Heart left ventricle (tissue), 13 donors: Measurements from ENCODE around the gene MTHFR.
A peak's percentile ranks its signal among the peaks of the same experiment; 100 is the strongest.

ENCODE experiments used
- POLR2A ChIP-seq, 2 donors: fragments of 450-650 bp; IDR thresholded peaks; one replicate each; pipeline ENCODE4 v1.6.1; 2017; ENCODE audit warnings: antibody characterized with exemption in 2 of 2, mild to moderate bottlenecking in 2 of 2, moderate library complexity in 2 of 2
- TF ChIP-seq, protein P1 (sequence below), 12 donors: fragments of 200-600 bp; sonication (generic) in 4 of 12; IDR thresholded peaks; one replicate each; pipeline versions ENCODE4 v1.5.0 to v1.8.0; 2018 to 2022; ENCODE audit warnings: antibody characterized with exemption in 12 of 12, mild to moderate bottlenecking in 5 of 12
- donor health status: ischemic (EF 13 %, LVEDD 7.1; RV severe dilation, severe dysfunction).
- donor health status: DM: no; HTN: yes; CAD: no.
- donor health status: DM: no; HTN: no; CAD: no.
- donor health status: ischemic (EF 25% LVEDD 6.9; RV normal size, moderate dysfunction).
- donor health status: ischemic (EF 25% LVEDD 5.7; RV mildly dilated, moderate dysfunction).
- donor health status: ischemic (EF 35%, LVEDD 5.7; RV mildly dilated, moderate dysfunction).
- donor health status: nonischemic (EF 11% LVEDD 7.7; RV severe dilation, severe dysfunction).
- donor health status: DM: yes; HTN: yes; CAD: no.
- donor health status: PGD.
- donor health status: ischemic (EF 29% LVEDD 5.4; RV normal size, mild dysfunction).
- donor health status: nonischemic (EF 23%, LVEDD 6.1; RV moderate dilation, normal function).

DNA sequence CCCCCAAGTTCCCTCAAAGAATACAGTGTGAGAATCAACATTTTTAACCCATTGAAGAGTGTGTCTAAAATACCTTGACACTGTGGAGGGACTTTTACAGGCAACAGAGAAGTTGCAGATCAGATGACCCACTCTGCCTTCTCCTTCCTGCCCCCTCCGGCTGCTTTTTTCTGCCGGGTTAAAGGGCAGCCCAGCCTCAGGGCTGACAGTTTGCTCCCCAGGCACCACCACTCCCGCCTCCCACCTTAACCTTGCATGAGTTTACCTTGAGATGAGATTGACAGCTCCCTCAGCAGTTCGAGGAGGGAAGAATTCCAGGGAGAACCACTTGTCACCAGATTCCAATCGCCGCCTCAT lies 3.2 kb downstream of the MTHFR start:
- TF ChIP-seq, protein P1, sequence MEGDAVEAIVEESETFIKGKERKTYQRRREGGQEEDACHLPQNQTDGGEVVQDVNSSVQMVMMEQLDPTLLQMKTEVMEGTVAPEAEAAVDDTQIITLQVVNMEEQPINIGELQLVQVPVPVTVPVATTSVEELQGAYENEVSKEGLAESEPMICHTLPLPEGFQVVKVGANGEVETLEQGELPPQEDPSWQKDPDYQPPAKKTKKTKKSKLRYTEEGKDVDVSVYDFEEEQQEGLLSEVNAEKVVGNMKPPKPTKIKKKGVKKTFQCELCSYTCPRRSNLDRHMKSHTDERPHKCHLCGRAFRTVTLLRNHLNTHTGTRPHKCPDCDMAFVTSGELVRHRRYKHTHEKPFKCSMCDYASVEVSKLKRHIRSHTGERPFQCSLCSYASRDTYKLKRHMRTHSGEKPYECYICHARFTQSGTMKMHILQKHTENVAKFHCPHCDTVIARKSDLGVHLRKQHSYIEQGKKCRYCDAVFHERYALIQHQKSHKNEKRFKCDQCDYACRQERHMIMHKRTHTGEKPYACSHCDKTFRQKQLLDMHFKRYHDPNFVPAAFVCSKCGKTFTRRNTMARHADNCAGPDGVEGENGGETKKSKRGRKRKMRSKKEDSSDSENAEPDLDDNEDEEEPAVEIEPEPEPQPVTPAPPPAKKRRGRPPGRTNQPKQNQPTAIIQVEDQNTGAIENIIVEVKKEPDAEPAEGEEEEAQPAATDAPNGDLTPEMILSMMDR (IDR thresholded peaks at IDR 0.05): no peak
- TF ChIP-seq POLR2A (IDR thresholded peaks at IDR 0.05): peak in 1 of 2 donors; percentile 14
